ENCODE data around the gene EFEMP1. TPM values are rescaled to one million over a fixed set of nuclear protein-coding genes. Genes with fewer than 3 reads are reported as not detected.

EFEMP1 gene
- total RNA-seq, 4 donors from 2014 or later: 11.2 to 68.3 (median 41.8) TPM

DNA sequence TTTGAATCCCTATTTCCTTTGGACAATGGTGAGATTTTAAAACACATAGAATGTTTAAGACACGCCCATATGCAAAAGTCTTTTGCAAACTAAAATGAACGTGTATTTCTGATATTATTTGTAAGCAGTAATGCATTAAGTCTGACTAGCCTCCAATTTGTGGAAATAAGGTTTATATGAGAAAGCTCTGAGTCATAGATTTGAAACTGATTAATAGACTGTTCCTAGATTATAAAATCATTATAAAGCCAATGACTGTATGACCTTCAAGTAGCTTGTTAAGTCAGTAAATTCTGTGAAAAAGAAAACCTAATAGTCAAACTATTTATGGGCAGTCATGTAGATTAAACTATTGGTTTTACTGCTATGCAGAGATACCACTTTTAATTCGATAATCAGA, 12.8 kb upstream of the EFEMP1 start:
- DNase-seq: no peak
- H3K4me3 ChIP-seq: no peak overlapping the region
- H3K36me3 ChIP-seq: no peaks in the 10 kb centered on the region
- H3K27ac ChIP-seq: no peak overlapping the region
- H3K9me3 ChIP-seq: no peaks in the 10 kb centered on the region
- no peaks in the 10 kb centered on the region for H3K27me3 ChIP-seq
- TF ChIP-seq, protein P1, sequence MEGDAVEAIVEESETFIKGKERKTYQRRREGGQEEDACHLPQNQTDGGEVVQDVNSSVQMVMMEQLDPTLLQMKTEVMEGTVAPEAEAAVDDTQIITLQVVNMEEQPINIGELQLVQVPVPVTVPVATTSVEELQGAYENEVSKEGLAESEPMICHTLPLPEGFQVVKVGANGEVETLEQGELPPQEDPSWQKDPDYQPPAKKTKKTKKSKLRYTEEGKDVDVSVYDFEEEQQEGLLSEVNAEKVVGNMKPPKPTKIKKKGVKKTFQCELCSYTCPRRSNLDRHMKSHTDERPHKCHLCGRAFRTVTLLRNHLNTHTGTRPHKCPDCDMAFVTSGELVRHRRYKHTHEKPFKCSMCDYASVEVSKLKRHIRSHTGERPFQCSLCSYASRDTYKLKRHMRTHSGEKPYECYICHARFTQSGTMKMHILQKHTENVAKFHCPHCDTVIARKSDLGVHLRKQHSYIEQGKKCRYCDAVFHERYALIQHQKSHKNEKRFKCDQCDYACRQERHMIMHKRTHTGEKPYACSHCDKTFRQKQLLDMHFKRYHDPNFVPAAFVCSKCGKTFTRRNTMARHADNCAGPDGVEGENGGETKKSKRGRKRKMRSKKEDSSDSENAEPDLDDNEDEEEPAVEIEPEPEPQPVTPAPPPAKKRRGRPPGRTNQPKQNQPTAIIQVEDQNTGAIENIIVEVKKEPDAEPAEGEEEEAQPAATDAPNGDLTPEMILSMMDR (IDR thresholded peaks at IDR 0.05): no peak
- TF ChIP-seq POLR2A (IDR thresholded peaks at IDR 0.05): no peak
- 49 to 53% methylated on average over 3 of the region's 3 CpGs for WGBS, 2 donors
- no peaks in the 10 kb centered on the region for H3K4me1 ChIP-seq
- intact Hi-C loops (cut with DNase I): no loop called here

GRCh38 chr2:55934337-55934736, 10.8 kb upstream of the EFEMP1 start:
- Histone ChIP-seq H3K4me1 (no peaks in the 10 kb centered on the region), H3K27ac (no peak overlapping the region), H3K36me3 (no peaks in the 10 kb centered on the region), H3K9me3 (no peaks in the 10 kb centered on the region), H3K4me3 (no peak overlapping the region), H3K27me3 (no peaks in the 10 kb centered on the region)
- TF ChIP-seq, protein P1 (IDR thresholded peaks at IDR 0.05): no peak
- no peak for TF ChIP-seq POLR2A (IDR thresholded peaks at IDR 0.05)
- DNase-seq: no peak
- intact Hi-C loops (cut with DNase I): no loop called here
- 60 to 70% methylated on average over 2 of the region's 2 CpGs for WGBS, 2 donors

DNA sequence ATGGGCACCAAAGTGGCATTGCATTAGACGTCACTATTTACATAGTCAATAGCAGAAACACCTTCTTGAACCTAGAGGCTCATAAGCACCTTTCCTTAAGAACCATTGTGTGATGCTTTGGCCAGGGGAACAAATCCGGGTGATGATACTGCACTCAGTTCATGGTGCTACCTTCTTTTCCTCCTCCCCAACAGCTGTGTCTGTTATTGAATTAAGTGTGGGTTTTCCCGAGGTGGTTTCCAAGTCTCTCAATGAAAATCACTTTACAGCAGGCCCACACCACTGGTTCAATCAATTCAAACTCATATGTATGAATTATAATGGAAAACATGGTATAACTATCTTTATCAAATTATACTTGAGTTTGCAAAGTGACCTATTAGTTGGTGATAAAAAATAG, 9.3 kb upstream of the EFEMP1 start:
- Histone ChIP-seq H3K27me3 (peaks cover 0 to 13% (median 0%) of the 10 kb centered on the region in 4 donors), H3K27ac (no peak overlapping the region), H3K9me3 (no peaks in the 10 kb centered on the region), H3K4me3 (no peak overlapping the region), H3K4me1 (no peaks in the 10 kb centered on the region), H3K36me3 (no peaks in the 10 kb centered on the region)
- DNase-seq: no peak
- WGBS, 2 donors: 80 to 89% methylated on average over 3 of the region's 3 CpGs
- intact Hi-C loops (cut with DNase I): no loop called here
- TF ChIP-seq, protein P1 (IDR thresholded peaks at IDR 0.05): no peak
- no peak for TF ChIP-seq POLR2A (IDR thresholded peaks at IDR 0.05)

DNA sequence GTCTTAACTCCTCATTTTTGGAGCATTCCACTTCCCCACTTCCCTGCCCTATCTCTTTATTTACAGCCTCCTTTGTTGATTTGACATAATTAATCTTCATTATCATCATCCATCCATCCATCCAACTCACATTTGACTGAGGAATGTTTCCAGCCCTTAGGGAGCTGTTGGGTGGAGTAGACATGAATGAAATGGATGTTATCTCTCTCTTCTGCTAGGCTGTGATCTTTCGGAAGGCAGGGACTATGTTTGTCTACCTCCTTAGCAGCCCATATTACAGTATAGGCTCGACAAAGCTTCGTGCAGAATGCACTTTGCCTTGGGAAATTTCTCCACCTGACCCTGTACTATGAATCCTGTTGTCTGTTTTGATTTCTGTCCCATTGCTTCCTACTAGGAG, 7.7 kb upstream of the EFEMP1 start:
- intact Hi-C loops (cut with DNase I): no loop called here
- H3K4me3 ChIP-seq: no peak overlapping the region
- H3K27ac ChIP-seq: no peak overlapping the region
- no peak for DNase-seq
- 50 to 62% methylated on average over 3 of the region's 3 CpGs for WGBS, 2 donors
- TF ChIP-seq POLR2A (IDR thresholded peaks at IDR 0.05): no peak
- TF ChIP-seq, protein P1 (IDR thresholded peaks at IDR 0.05): no peak
- no peaks in the 10 kb centered on the region for H3K9me3 ChIP-seq
- H3K27me3 ChIP-seq: peaks cover 0 to 16% (median 0%) of the 10 kb centered on the region in 4 donors
- no peaks in the 10 kb centered on the region for H3K4me1 ChIP-seq
- H3K36me3 ChIP-seq: no peaks in the 10 kb centered on the region

DNA sequence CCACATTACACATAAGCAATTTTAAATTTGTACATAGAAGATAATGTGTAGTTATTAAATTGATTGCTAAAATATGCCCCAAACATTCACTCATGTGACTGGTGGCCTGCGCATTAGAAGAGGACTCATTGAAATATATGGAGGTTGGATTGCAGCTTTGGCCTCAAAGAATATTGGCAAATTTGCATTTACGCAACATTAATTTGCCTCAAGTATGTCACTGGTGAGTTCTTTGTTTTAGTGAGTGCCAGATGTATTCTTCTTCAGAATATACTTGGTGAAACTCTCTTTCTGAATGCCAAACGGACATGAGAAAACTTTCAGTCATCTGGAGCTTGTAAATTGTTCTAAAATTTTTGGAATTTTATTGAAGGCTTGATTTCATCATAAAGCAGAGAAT, 5.9 kb upstream of the EFEMP1 start:
- TF ChIP-seq POLR2A (IDR thresholded peaks at IDR 0.05): no peak
- TF ChIP-seq, protein P1 (IDR thresholded peaks at IDR 0.05): no peak
- H3K36me3 ChIP-seq: no peaks in the 10 kb centered on the region
- intact Hi-C loops (cut with DNase I): no loop called here
- 78 to 95% methylated on average over 3 of the region's 3 CpGs for WGBS, 2 donors
- H3K27ac ChIP-seq: no peak overlapping the region
- H3K4me1 ChIP-seq: peaks cover 0 to under 1% (median 0%) of the 10 kb centered on the region in 3 donors
- H3K4me3 ChIP-seq: no peak overlapping the region
- no peak for DNase-seq
- H3K27me3 ChIP-seq: peaks cover 0 to 30% (median 0%) of the 10 kb centered on the region in 4 donors
- no peaks in the 10 kb centered on the region for H3K9me3 ChIP-seq

Data from esophagus squamous epithelium (tissue), 5 donors.